OCI-LY1 (cell line): ENCODE data around the gene IQGAP2.

ENCODE experiments used
- H2AFZ ChIP-seq: fragments of 200-600 bp; sonication (generic), shearing (Covaris generic); 2 replicates; pipeline ENCODE4 v1.6.0; 2014; ENCODE audit warnings: antibody characterized with exemption, mild to moderate bottlenecking, low read length
- H3F3A ChIP-seq: fragments of 200-600 bp; sonication (generic), shearing (Covaris generic); 2 replicates; pipeline ENCODE4 v1.6.0; 2014; ENCODE audit warnings: mild to moderate bottlenecking, antibody characterized with exemption, low read length, moderate library complexity; ENCODE audit not compliant: insufficient read depth
- H3K27ac ChIP-seq: fragments of 200-600 bp; sonication (generic); 2 replicates; pipeline ENCODE4 v1.5.1; 2014; ENCODE audit warnings: low read length, mixed run types, mild to moderate bottlenecking, low read depth; ENCODE audit not compliant: poor library complexity, severe bottlenecking
- H3K27me3 ChIP-seq: fragments of 200-600 bp; sonication (generic); 2 replicates; pipeline ENCODE4 v1.6.0; 2014; ENCODE audit warnings: antibody characterized with exemption, mild to moderate bottlenecking, low read length, moderate library complexity; ENCODE audit not compliant: insufficient read depth
- H3K36me3 ChIP-seq: fragments of 200-600 bp; sonication (generic); 2 replicates; pipeline ENCODE4 v1.6.1; 2014; ENCODE audit warnings: mild to moderate bottlenecking, antibody characterized with exemption, low read length, moderate library complexity, mixed read lengths; ENCODE audit not compliant: insufficient read depth
- H3K4me1 ChIP-seq: fragments of 200-600 bp; sonication (generic); 2 replicates; pipeline ENCODE4 v1.5.1; 2014; ENCODE audit warnings: mild to moderate bottlenecking, low read length, moderate library complexity; ENCODE audit not compliant: insufficient read depth, severe bottlenecking
- H3K4me2 ChIP-seq: fragments of 200-600 bp; sonication (generic), shearing (Covaris generic); 2 replicates; pipeline ENCODE4 v1.6.1; 2014; ENCODE audit warnings: low read length
- H3K4me3 ChIP-seq: fragments of 200-600 bp; sonication (generic); 2 replicates; pipeline ENCODE4 v1.5.1; 2014; ENCODE audit warnings: low read length, low read depth, mild to moderate bottlenecking, mixed read lengths; ENCODE audit not compliant: poor library complexity, severe bottlenecking
- H3K79me2 ChIP-seq: fragments of 200-600 bp; shearing (Covaris generic); 2 replicates; pipeline ENCODE4 v1.6.1; 2016; ENCODE audit warnings: mixed run types, low read length, mixed read lengths; ENCODE audit not compliant: insufficient read depth
- H3K9ac ChIP-seq: fragments of 200-600 bp; sonication (generic), shearing (Covaris generic); 2 replicates; pipeline ENCODE4 v1.6.1; 2014; ENCODE audit warnings: mild to moderate bottlenecking, low read length, mixed read lengths
- H3K9me2 ChIP-seq: fragments of 200-600 bp; sonication (generic), shearing (Covaris generic); 2 replicates; pipeline ENCODE4 v1.6.1; 2014; ENCODE audit warnings: low read depth, mild to moderate bottlenecking, low read length, mixed read lengths
- H3K9me3 ChIP-seq: fragments of 200-600 bp; shearing (Covaris generic); 2 replicates; pipeline ENCODE4 v1.6.1; 2014; ENCODE audit warnings: low read length, mixed read lengths
- H4K20me1 ChIP-seq: fragments of 200-600 bp; sonication (generic), shearing (Covaris generic); 2 replicates; pipeline ENCODE4 v1.6.0; 2016; ENCODE audit warnings: mild to moderate bottlenecking, low read length; ENCODE audit not compliant: insufficient read depth
- EZH2 ChIP-seq: fragments of 200-600 bp; sonication (generic), shearing (Covaris generic); IDR thresholded peaks from 2 replicates; pipeline ENCODE4 v1.8.0; 2017; ENCODE audit warnings: borderline replicate concordance, mixed run types, mild to moderate bottlenecking, antibody characterized with exemption, low read length, moderate library complexity, mixed read lengths
- TF ChIP-seq, protein P1 (sequence below): fragments of 200-600 bp; sonication (generic), shearing (Covaris generic); IDR thresholded peaks from 2 replicates; pipeline ENCODE4 v1.5.1; 2017; ENCODE audit warnings: mild to moderate bottlenecking, antibody characterized with exemption, low read length, moderate library complexity, mixed read lengths

Gene IQGAP2

DNA sequence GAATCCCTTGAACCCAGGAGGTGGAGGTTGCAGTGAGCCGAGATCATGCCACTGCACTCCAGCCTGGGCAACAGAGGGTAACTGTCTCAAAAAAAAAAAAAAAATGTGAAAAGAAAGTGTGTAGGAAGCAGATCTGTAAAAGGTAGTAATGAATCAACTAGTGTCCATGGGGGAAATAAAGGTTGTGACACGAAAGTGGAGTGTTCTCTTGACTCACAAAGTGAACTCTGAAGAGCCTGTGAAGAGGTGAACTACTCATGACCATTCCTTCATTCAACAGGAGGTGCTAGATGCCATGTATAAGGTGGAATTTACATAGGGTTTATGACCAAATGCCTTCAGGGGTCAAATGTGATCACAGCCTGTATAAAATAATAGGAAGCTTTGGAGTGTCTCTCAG lies 12.8 kb downstream of the IQGAP2 start:
- H4K20me1 ChIP-seq: no peaks in the 10 kb centered on the region
- no peak overlapping the region for H3K9ac ChIP-seq
- H3F3A ChIP-seq: no peaks in the 10 kb centered on the region
- no peak for TF ChIP-seq EZH2
- TF ChIP-seq, protein P1, sequence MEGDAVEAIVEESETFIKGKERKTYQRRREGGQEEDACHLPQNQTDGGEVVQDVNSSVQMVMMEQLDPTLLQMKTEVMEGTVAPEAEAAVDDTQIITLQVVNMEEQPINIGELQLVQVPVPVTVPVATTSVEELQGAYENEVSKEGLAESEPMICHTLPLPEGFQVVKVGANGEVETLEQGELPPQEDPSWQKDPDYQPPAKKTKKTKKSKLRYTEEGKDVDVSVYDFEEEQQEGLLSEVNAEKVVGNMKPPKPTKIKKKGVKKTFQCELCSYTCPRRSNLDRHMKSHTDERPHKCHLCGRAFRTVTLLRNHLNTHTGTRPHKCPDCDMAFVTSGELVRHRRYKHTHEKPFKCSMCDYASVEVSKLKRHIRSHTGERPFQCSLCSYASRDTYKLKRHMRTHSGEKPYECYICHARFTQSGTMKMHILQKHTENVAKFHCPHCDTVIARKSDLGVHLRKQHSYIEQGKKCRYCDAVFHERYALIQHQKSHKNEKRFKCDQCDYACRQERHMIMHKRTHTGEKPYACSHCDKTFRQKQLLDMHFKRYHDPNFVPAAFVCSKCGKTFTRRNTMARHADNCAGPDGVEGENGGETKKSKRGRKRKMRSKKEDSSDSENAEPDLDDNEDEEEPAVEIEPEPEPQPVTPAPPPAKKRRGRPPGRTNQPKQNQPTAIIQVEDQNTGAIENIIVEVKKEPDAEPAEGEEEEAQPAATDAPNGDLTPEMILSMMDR: no peak
- H3K4me1 ChIP-seq: peaks cover 10% of the 10 kb centered on the region
- H3K4me2 ChIP-seq: no peak overlapping the region
- H3K27me3 ChIP-seq: no peaks in the 10 kb centered on the region
- H3K27ac ChIP-seq: no peak overlapping the region
- no peak overlapping the region for H2AFZ ChIP-seq
- no peak overlapping the region for H3K4me3 ChIP-seq
- no peaks in the 10 kb centered on the region for H3K79me2 ChIP-seq
- H3K36me3 ChIP-seq: no peaks in the 10 kb centered on the region
- no peaks in the 10 kb centered on the region for H3K9me3 ChIP-seq
- no peaks in the 10 kb centered on the region for H3K9me2 ChIP-seq

DNA sequence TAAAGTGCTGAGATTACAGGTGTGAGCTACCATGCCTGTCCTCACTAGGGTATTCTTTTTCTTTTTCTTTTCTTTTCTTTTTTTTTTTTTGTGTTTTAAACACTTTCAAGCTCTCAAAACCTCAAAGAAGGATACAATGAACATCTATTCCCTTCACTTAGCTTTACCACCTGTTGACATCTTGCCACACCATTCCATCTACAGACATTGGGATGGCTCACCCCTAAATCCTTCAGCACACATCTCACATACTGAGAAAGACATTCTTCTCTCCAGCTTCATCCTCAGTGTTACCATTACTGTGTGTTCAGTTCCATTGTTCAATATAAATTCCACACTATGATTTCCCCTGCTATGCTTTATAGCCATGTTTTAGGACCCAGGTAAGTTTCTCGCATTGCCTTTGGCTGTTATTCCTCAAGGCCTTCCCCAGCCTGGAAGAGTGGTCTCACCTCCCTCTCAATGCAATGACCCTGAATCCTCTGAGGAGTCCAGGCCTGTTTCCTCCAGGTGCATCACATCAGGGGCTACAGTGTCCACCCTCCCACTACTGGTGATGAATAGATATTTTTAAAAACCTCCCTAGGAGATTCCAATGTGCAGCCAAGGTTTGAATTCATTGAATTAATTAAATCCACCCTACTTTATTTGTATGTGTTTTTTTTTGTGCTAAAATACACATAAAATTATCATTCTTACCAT lies 16.7 kb downstream of the IQGAP2 start:
- H2AFZ ChIP-seq: no peak overlapping the region
- H3K9me2 ChIP-seq: no peaks in the 10 kb centered on the region
- H3F3A ChIP-seq: no peaks in the 10 kb centered on the region
- H3K4me1 ChIP-seq: no peaks in the 10 kb centered on the region
- no peaks in the 10 kb centered on the region for H3K27me3 ChIP-seq
- no peaks in the 10 kb centered on the region for H4K20me1 ChIP-seq
- no peak overlapping the region for H3K4me2 ChIP-seq
- no peaks in the 10 kb centered on the region for H3K9me3 ChIP-seq
- H3K36me3 ChIP-seq: no peaks in the 10 kb centered on the region
- no peak overlapping the region for H3K9ac ChIP-seq
- H3K27ac ChIP-seq: no peak overlapping the region
- no peak for TF ChIP-seq EZH2
- H3K4me3 ChIP-seq: no peak overlapping the region
- no peaks in the 10 kb centered on the region for H3K79me2 ChIP-seq

DNA sequence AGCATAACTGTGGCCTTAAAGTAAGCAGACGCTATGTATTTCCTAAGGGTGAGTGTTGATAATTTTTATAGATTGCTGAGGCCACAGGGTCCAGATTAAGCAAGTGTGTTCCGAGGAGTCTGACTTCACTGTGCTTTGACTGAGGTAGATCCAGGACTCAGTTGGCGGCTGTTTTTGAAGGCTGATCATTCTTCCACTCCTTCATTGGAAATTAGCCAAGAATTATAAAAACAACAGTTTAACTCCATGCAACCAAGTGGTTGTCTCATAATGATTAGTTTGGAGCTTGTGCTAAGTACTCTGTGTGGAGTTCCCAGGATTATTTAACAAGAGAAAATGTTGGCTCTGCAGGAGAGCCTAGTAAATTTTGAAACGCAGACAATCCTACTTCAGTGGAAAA lies 19.1 kb downstream of the IQGAP2 start:
- Histone ChIP-seq H3K79me2 (no peaks in the 10 kb centered on the region), H3K27ac (no peak overlapping the region)
- TF ChIP-seq EZH2: no peak
- TF ChIP-seq, protein P1: no peak

DNA sequence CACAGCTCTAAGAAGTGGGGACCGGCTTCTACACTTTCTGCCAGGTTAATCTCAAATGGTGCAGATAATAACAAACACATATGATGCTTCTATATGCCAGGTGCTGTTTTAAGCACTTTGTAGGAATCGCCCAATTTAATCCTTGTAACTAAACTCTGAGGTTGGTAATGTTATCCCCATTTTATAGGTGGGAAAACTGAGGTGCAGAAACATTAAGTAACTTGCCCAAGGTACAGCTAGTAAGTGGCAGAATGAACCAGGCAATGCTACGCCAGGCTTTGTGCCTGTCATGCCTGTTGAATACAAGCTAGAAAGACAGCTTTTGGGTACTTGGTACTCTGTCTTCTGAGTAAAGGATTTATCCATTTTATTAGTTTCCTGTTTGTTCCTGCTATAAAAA lies 19.7 kb downstream of the IQGAP2 start:
- no peaks in the 10 kb centered on the region for H4K20me1 ChIP-seq
- H3K9ac ChIP-seq: no peak overlapping the region
- no peaks in the 10 kb centered on the region for H3K4me1 ChIP-seq
- H3K27me3 ChIP-seq: no peaks in the 10 kb centered on the region
- no peaks in the 10 kb centered on the region for H3K9me3 ChIP-seq
- no peaks in the 10 kb centered on the region for H3K9me2 ChIP-seq
- no peaks in the 10 kb centered on the region for H3K79me2 ChIP-seq
- H3K27ac ChIP-seq: no peak overlapping the region
- H3K4me2 ChIP-seq: no peak overlapping the region
- H3F3A ChIP-seq: no peaks in the 10 kb centered on the region
- no peak overlapping the region for H2AFZ ChIP-seq
- no peak overlapping the region for H3K4me3 ChIP-seq
- no peaks in the 10 kb centered on the region for H3K36me3 ChIP-seq
- TF ChIP-seq, protein P1: no peak
- TF ChIP-seq EZH2: no peak

More for the DNA sequence above, 19.1 kb downstream of the IQGAP2 start:
- H3K27me3 ChIP-seq: no peaks in the 10 kb centered on the region
- no peak overlapping the region for H3K9ac ChIP-seq
- no peaks in the 10 kb centered on the region for H3F3A ChIP-seq
- no peak overlapping the region for H3K4me3 ChIP-seq
- H3K4me2 ChIP-seq: no peak overlapping the region
- H2AFZ ChIP-seq: no peak overlapping the region
- H3K36me3 ChIP-seq: no peaks in the 10 kb centered on the region
- H4K20me1 ChIP-seq: no peaks in the 10 kb centered on the region
- no peaks in the 10 kb centered on the region for H3K4me1 ChIP-seq
- H3K9me3 ChIP-seq: no peaks in the 10 kb centered on the region
- no peaks in the 10 kb centered on the region for H3K9me2 ChIP-seq
